NCI-H526 treated with DMSO at 0.1 percent for 48 hours (cell line): Measurements from ENCODE around the gene VAPA.

Source experiments
- DNase-seq: peaks from one replicate; lab custom pipeline; 2025; lab: John Stamatoyannopoulos, UW

The VAPA gene

DNA sequence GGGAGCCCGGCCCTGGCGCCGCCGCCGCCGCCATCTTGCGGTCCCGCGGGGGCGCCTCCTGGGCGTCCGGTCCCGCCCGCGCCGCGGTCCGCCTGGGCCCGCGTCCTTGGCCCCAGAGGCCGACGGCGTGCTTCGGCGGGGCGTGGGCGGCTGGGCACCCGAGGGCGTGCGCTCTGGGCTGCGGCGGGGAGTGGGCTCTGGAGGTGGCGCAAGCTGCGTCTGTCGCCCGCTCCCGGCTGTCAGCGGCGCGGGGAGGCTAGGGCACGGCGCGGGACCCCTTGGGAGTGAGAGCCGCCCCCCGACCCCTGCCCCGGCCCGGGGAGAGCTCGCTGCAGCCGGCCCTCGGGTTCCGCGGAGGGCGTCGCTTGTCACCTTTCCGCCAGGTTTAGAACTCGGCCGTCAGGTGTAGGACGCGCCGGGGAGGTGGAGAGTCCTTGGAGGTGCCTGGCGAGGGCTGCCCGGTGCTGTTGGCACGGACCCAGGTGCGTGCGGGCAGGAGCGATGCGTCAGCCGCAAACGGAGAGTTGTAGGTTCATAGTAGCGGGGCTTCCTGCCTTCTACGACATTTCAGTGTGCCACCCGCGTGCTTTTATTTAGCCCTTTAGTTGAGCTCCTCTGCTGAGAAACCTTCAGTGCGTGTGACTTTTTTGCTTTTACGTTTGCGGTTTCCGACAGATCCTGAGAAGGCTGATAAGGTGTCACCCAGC lies 921 bp downstream of the VAPA start:
- DNase-seq = no peak

GRCh38 chr18:9915291-9916076 lies 1.7 kb downstream of the VAPA start:
- DNase-seq = no peak

- no peak for DNase-seq
Measured at GRCh38 chr18:9916077-9916639, 2.3 kb downstream of the VAPA start.

DNA sequence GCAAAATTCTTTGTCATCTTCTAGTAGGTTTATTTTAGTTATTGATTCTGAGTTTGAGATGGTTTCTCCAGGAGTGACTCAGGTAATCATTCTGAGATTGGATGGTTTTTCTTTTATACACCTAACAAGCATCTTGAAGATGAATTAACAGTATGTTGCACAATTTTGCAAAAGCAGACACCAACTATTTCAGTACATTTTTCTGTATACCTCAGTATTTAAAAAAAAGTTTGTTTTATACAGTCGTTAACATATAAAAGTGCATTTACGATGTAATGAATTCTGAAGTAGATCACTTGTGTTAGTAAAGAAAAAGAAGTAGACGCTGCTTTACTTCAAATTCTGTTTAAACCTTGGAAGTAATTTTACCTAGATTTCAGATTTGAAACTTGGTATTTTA lies 3.0 kb downstream of the VAPA start:
- DNase-seq = no peak

GRCh38 chr18:9918016-9918680 lies 4.3 kb downstream of the VAPA start:
- no peak for DNase-seq

DNA sequence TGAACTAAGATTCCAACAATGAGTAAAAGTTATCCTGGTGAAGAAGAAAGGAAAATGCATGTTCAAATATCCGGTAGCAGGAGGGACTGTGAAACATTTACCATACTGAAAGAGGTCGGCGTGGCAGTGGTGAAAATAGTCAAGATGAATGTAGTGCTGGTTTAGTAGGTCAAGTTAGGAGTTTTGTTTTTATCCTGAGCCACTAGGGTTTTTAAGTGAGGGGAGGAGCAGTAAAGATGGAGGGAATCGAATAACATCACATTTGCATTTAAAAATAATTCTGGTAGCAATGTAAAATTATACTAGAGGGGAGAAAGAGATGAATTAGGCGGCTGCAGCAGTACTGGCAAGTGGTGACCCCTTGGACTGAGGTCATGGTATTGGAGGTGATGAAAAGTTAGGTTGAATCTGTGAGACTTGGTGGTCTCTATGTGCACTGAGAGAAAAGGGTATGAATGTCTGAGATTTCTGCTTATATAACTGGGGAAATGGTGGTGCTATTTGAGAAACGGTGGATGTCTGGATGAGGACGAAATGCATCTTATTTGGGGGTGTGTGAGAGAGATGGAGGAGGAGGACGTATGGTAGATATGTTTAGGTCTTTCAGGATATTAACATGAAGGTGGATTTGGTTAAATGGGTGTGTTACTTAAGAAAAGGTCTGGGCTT lies 5.9 kb downstream of the VAPA start:
- no peak for DNase-seq

- no peak for DNase-seq
Measured at GRCh38 chr18:9922592-9923311, 8.9 kb downstream of the VAPA start.

DNA sequence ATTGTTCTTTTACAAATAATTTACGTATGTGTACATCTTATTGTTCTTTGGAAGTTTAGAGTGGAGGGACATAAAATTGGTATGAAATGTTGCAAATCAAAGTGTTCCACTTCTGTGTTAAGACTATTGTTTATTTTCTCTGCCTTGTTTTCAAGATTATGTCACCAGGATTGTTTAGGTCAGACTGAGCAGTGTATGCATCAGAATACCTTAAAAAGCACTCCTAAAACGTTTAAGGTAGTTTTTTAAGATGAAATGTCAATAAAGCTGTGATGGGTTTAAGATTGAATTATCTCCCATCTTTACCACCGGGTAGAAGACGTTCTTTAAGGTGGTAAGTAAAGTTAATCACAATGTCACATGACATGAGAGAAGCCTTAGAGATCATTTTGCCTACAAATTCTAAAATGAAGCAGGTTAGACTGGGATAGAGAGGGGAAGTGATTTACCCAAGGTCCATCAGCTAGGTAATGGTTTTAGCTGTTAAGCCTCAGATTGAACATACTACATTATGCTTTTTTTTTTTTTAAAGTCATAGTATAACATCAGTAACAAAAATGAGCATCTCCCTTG lies 10.6 kb downstream of the VAPA start:
- no peak for DNase-seq

GRCh38 chr18:9925369-9925768 lies 11.6 kb downstream of the VAPA start:
- DNase-seq = no peak

DNA sequence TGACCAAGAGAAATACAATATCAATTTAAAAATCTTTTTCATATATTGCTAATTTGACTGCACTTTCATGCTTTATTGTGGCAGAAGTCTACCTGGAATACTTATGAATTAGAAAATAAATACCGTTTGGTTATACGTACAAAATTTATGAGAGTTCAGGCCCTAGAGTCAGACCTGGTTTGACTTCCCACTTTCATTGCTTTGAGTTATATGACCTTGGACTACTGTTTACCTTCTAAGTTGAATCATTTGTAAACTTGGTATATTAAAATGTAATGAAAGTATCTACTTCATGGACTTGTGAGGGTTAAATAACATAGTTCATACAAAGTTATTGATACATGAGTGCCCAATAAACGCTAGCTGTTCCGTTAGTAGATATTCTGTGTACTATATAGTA lies 12.0 kb downstream of the VAPA start:
- no peak for DNase-seq

GRCh38 chr18:9926223-9926894 lies 12.5 kb downstream of the VAPA start:
- DNase-seq = no peak

DNA sequence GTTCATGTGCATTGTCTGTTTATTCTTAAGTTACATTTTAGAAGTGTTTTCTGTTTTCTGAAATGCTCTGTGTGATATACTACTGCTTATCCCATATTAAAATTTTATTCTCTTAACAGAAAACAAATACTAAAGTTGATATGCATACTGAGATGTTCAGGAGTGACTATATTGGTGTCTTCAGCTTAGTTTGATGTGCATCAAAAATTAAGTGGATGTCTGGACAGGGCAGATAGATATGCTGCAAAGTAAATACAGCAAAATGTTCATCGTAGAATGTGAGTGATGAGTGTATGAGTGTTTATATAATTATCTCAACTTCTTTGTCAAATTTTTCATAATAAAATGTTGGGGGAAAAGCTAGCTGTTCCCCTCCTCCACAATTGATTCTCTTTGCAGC lies 13.2 kb downstream of the VAPA start:
- DNase-seq = no peak

DNA sequence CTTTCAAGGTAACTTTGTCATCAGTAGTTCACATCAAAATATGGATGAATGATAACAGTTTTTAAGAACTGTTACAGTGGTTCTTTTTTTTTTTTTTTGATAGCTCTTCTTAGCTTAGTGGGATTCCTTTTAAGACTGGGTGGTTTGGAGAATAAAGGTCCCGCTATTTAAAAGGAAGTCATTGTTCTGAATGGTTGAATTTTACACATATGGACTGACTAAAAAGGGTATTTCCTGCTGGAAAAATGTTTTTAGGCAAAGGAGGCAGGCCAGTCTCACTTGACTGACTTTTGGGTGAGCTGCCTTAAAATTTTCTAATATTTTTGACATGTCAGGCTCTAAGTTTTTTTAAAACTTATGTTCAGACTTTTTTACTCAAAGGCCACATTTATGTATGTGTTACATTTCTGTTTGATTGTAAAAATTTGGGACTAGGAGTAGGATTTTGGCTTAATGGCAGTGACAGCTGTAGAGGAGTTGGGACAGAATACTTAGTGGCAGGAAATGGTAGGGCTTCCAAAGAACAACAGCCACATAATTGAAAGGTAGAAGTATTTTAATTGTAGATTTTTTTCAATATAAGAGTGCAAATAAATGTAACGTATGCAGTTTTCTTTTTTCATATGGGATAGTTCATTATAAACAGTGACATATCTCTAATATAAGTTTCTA lies 13.7 kb downstream of the VAPA start:
- no peak for DNase-seq

DNA sequence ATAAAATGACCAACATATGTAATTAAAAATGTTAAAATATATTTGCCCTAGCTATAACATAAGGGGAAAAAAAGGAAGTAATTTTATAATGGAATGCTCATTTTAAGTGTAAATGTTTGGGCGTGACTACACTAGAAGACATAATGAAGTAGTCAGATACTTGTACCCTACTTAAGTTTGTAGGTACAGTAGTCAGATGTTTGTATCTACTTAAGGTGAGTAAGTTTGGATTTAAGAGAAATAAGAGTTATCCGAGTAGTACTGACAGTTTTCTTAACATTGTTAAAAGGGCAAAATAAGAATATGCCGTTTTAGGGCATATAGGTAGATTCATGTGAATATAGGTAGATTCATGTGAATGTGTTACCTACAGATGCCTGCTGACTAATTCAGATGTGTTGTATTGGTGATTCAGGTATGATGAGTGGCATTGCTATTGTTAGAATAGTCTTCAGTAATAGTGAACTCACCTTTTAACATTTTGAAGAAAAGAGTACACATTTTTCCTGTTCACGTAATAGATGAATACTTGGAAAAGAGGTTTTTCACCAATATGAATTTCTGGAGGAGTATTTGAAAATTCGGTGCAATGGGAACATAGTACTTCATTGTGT lies 14.9 kb downstream of the VAPA start:
- no peak for DNase-seq

DNA sequence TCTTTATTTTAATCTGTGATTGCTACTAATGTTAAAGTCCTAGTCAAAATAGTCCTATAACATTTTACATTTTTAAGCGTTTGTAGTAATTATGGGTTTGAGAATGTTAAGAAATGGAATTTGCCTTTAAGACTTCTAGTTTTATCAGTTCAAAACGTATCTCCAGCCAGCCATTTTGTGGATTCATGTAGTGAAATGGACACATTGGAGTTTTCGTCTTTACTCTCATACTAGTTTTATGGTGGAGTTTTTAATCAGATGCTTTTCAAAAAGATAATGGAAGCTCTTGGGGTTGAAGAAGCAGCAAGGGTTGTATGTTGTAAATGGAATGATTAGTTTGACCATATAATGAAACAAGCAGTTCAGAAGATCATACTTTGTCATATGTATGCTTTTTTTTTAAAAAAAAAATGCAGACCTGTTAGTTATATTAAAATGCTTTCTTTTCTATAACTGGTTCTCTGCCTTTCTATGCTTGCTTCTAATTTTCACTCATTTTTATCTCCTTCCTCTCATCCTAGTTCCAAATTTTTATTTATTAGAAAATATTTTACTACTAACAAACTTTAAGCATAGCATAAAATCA lies 16.6 kb downstream of the VAPA start:
- no peak for DNase-seq

GRCh38 chr18:9931146-9931545 lies 17.3 kb downstream of the VAPA start:
- no peak for DNase-seq

- DNase-seq = no peak
Measured at GRCh38 chr18:9931678-9932077, 17.9 kb downstream of the VAPA start.

GRCh38 chr18:9933865-9934264 lies 20.0 kb downstream of the VAPA start:
- no peak for DNase-seq

GRCh38 chr18:9934274-9934673 lies 20.5 kb downstream of the VAPA start:
- DNase-seq = no peak
